ENCODE data around the gene HOXD9. TPM values are rescaled to one million over a fixed set of nuclear protein-coding genes. Genes with fewer than 3 reads are reported as not detected.
A peak's percentile ranks its signal among the peaks of the same experiment; 100 is the strongest.

Gene HOXD9
- polyA plus RNA-seq, 1 donor (not counting 4 experiments of a cell fraction or from before 2014, with no cell fraction given), result not detected

GRCh38 chr2:176096986-176097819 is 25.3 kb upstream of the HOXD9 start:
- no peaks in the 10 kb centered on the region for H3K79me2 ChIP-seq (ENCODE audit: control insufficient read depth, insufficient read depth, low read length)
- H3K9me1 ChIP-seq (ENCODE audit: control insufficient read depth, extremely low read depth, insufficient read depth, low read length), result no peaks in the 10 kb centered on the region
- peak; percentile 67 to 95 (median 91) for TF ChIP-seq CTCF (optimal IDR thresholded peaks at IDR 0.05 in 1 of 3, IDR thresholded peaks at IDR 0.05 in 1 of 3, conservative IDR thresholded peaks at IDR 0.05 in 1 of 3; ENCODE audit: extremely low read depth in 1 of 3, insufficient read depth in 2 of 3, low read length in 3 of 3)
- TF ChIP-seq EZH2 (IDR thresholded peaks at IDR 0.05; ENCODE audit: low read length), result no peak
- peaks cover 2% of the 10 kb centered on the region for H3K4me1 ChIP-seq (ENCODE audit: control insufficient read depth, extremely low read depth, insufficient read depth, low read length)
- dilution Hi-C loops (cut with MboI; ENCODE audit: extremely low pct_ligation_motif_present, low sequenced_read_pairs), result no loop called here
- FAIRE-seq (no peak), DNase-seq (ENCODE audit: low read depth, low spot score) (no peak)
- H3K4me3 ChIP-seq (ENCODE audit: control insufficient read depth in 2 of 3, extremely low read depth in 1 of 3, insufficient read depth in 2 of 3, low read depth in 1 of 3, low read length in 3 of 3), result peak overlapping the region in 1 of 3 experiments; percentile 5
- H3K27me3 ChIP-seq (ENCODE audit: control insufficient read depth, extremely low read depth, insufficient read depth, low read length), result peaks cover 100% of the 10 kb centered on the region
- no peak overlapping the region for H3K9ac ChIP-seq (ENCODE audit: control insufficient read depth, extremely low read depth, insufficient read depth, low read length)
- H3K36me3 ChIP-seq (ENCODE audit: control insufficient read depth in 2 of 2, extremely low read depth in 1 of 2, insufficient read depth in 2 of 2, low read length in 2 of 2), result no peaks in the 10 kb centered on the region
- H3K9me3 ChIP-seq (ENCODE audit: control insufficient read depth, low read depth, low read length), result peaks cover 2% of the 10 kb centered on the region
- no peak overlapping the region for H2AFZ ChIP-seq (ENCODE audit: control insufficient read depth, low read length)
- H3K27ac ChIP-seq (ENCODE audit: control insufficient read depth, insufficient read depth, low read length), result no peak overlapping the region
- peaks cover 3% of the 10 kb centered on the region for H4K20me1 ChIP-seq (ENCODE audit: control insufficient read depth, extremely low read depth, insufficient read depth, low read length)
- H3K4me2 ChIP-seq (ENCODE audit: control insufficient read depth, extremely low read depth, insufficient read depth, low read depth, low read length), result peak overlapping the region; percentile 9

GRCh38 chr2:176097820-176098365 is 24.6 kb upstream of the HOXD9 start:
- TF ChIP-seq CTCF (optimal IDR thresholded peaks at IDR 0.05 in 1 of 3, IDR thresholded peaks at IDR 0.05 in 1 of 3, conservative IDR thresholded peaks at IDR 0.05 in 1 of 3; ENCODE audit: extremely low read depth in 1 of 3, insufficient read depth in 2 of 3, low read length in 3 of 3) (no peak), EZH2 (IDR thresholded peaks at IDR 0.05; ENCODE audit: low read length) (peak; percentile 79)
- peak overlapping the region; percentile 9 for H3K4me2 ChIP-seq (ENCODE audit: control insufficient read depth, extremely low read depth, insufficient read depth, low read depth, low read length)
- no peak overlapping the region for H3K27ac ChIP-seq (ENCODE audit: control insufficient read depth, insufficient read depth, low read length)
- dilution Hi-C loops (cut with MboI; ENCODE audit: extremely low pct_ligation_motif_present, low sequenced_read_pairs), result no loop called here
- H2AFZ ChIP-seq (ENCODE audit: control insufficient read depth, low read length), result no peak overlapping the region
- H3K9me3 ChIP-seq (ENCODE audit: control insufficient read depth, low read depth, low read length), result peaks cover 2% of the 10 kb centered on the region
- peaks cover 99% of the 10 kb centered on the region for H3K27me3 ChIP-seq (ENCODE audit: control insufficient read depth, extremely low read depth, insufficient read depth, low read length)
- H3K36me3 ChIP-seq (ENCODE audit: control insufficient read depth in 2 of 2, extremely low read depth in 1 of 2, insufficient read depth in 2 of 2, low read length in 2 of 2), result no peaks in the 10 kb centered on the region
- peaks cover 2% of the 10 kb centered on the region for H3K4me1 ChIP-seq (ENCODE audit: control insufficient read depth, extremely low read depth, insufficient read depth, low read length)
- no peak overlapping the region for H3K9ac ChIP-seq (ENCODE audit: control insufficient read depth, extremely low read depth, insufficient read depth, low read length)
- FAIRE-seq, result no peak
- peaks cover 3% of the 10 kb centered on the region for H4K20me1 ChIP-seq (ENCODE audit: control insufficient read depth, extremely low read depth, insufficient read depth, low read length)
- no peak for DNase-seq (ENCODE audit: low read depth, low spot score)
- no peaks in the 10 kb centered on the region for H3K79me2 ChIP-seq (ENCODE audit: control insufficient read depth, insufficient read depth, low read length)
- no peak overlapping the region for H3K4me3 ChIP-seq (ENCODE audit: control insufficient read depth in 2 of 3, extremely low read depth in 1 of 3, insufficient read depth in 2 of 3, low read depth in 1 of 3, low read length in 3 of 3)
- no peaks in the 10 kb centered on the region for H3K9me1 ChIP-seq (ENCODE audit: control insufficient read depth, extremely low read depth, insufficient read depth, low read length)
